Measurements from ENCODE around the gene MIEF1.

MIEF1 gene

DNA sequence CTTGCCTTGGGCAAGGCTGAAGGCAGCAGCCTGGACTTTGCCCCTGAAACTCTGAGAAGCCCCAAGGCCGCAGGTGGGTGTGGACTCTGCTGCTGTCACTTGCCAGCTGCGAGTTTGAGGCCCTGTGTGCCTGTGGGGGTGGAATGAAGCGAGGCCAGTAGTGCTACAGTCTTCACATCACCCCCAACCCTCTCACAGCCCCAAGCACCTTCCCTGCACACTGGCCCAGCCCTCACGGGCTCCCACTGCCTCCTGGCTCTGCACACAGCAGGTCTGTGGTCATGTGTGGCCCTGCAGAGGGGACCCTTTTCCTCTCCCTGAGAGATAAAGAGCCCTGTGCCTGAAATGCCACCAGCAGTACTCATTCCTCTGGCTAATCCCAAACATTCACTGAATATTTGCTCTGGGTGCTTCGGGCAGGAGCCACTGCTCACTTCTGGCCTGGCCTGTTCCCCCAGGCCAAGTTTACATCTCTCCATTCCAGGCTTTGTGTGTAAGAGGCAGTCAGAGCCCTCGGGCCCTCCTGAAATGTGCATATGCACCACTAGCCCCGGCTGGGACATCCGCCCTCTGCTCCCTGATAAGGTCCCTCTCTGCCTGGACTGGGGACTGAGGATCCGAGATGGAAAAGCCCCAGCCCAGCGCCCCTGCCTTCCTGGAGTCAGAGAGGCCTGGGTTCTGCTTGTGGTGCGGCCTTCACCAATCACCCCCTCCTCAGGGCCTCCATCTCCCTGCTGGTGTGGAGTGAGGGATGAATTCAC, 27.6 kb upstream of the MIEF1 start:
- H3K36me3 ChIP-seq (ENCODE audit: control insufficient read depth, insufficient read depth, low read length), result no peaks in the 10 kb centered on the region
- H3K27ac ChIP-seq (ENCODE audit: low read depth, low read length), result no peak overlapping the region
- no peak overlapping the region for H3K4me3 ChIP-seq (ENCODE audit: low read length)
- H3K9ac ChIP-seq (ENCODE audit: low read length), result no peak overlapping the region
- no peaks in the 10 kb centered on the region for H3K27me3 ChIP-seq (ENCODE audit: control insufficient read depth, insufficient read depth, low read length)
- H3K4me1 ChIP-seq (ENCODE audit: control insufficient read depth, insufficient read depth, low read length), result no peaks in the 10 kb centered on the region

DNA sequence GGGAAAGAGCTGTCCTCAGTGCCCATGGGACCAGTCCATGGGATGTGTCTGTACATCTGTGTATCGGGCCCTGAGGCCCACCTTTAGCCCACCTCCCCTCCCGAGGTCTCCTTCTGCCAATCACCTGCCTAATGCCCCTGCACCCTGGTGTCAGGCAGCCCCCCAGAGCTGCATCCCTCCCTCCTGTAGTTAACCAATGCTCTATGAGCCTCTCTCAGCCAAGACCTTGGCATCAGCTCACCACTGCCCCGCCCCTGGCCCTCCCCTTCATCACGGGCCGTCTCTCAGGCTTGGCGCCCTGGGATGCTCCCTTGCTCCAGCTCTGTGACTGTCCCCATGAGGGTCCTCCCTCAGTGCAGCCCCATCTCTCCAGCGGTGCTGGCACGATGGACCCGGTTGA, 26.8 kb upstream of the MIEF1 start:
- H3K4me1 ChIP-seq (ENCODE audit: control insufficient read depth, insufficient read depth, low read length), result no peaks in the 10 kb centered on the region

DNA sequence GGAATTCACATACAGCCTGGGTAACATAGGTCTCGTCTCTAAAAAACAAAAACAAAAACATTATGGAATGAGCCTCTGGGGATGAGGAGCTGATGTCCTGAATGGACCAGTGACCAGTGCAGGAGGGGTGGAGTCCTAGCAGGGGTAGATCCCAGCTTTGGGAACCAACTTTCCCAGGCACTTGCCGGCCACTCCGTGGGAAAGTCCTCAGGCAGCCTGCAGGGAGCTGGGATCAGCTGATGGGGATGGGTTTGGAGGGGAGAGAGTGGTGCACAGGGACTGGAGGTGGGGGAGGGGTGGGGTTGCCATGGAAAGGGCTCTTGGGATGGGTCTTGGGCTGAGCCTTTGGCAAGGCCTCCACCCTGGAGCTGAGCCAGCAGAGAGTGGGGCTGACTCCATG, 26.2 kb upstream of the MIEF1 start:
- no peaks in the 10 kb centered on the region for H3K4me1 ChIP-seq (ENCODE audit: control insufficient read depth, insufficient read depth, low read length)
- no peak overlapping the region for H3K9ac ChIP-seq (ENCODE audit: low read length)
- H3K27ac ChIP-seq (ENCODE audit: low read depth, low read length), result no peak overlapping the region

More for the DNA sequence above, 26.8 kb upstream of the MIEF1 start:
- Histone ChIP-seq H3K27me3 (ENCODE audit: control insufficient read depth, insufficient read depth, low read length) (no peaks in the 10 kb centered on the region), H3K36me3 (ENCODE audit: control insufficient read depth, insufficient read depth, low read length) (no peaks in the 10 kb centered on the region), H3K9ac (ENCODE audit: low read length) (no peak overlapping the region), H3K4me3 (ENCODE audit: low read length) (no peak overlapping the region), H3K27ac (ENCODE audit: low read depth, low read length) (no peak overlapping the region)

DNA sequence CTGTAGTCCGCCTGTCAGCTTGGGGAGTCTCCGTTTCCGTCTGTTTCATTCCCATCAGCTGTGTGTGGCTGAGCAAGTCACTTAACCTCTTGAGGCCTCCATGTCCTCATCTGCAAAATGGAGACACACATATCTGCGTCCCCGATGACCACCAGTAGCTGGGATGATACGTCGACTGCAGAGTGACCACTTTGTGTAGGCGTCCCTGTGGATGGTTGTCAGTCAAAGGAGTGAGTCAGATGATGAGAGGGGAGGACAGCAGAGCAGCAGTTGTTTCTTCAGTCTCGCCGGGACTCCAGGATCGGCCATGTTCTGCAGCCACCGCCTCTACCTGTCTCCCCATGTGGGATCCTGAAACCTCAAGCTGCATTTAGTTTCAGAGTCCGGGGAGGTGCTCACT, 25.4 kb upstream of the MIEF1 start:
- no peaks in the 10 kb centered on the region for H3K4me1 ChIP-seq (ENCODE audit: control insufficient read depth, insufficient read depth, low read length)
- no peaks in the 10 kb centered on the region for H3K36me3 ChIP-seq (ENCODE audit: control insufficient read depth, insufficient read depth, low read length)
- H3K9ac ChIP-seq (ENCODE audit: low read length), result no peak overlapping the region
- no peak overlapping the region for H3K27ac ChIP-seq (ENCODE audit: low read depth, low read length)
- no peaks in the 10 kb centered on the region for H3K27me3 ChIP-seq (ENCODE audit: control insufficient read depth, insufficient read depth, low read length)
- no peak overlapping the region for H3K4me3 ChIP-seq (ENCODE audit: low read length)

More for the DNA sequence above, 26.2 kb upstream of the MIEF1 start:
- H3K36me3 ChIP-seq (ENCODE audit: control insufficient read depth, insufficient read depth, low read length), result no peaks in the 10 kb centered on the region
- no peak overlapping the region for H3K4me3 ChIP-seq (ENCODE audit: low read length)
- H3K27me3 ChIP-seq (ENCODE audit: control insufficient read depth, insufficient read depth, low read length), result no peaks in the 10 kb centered on the region

DNA sequence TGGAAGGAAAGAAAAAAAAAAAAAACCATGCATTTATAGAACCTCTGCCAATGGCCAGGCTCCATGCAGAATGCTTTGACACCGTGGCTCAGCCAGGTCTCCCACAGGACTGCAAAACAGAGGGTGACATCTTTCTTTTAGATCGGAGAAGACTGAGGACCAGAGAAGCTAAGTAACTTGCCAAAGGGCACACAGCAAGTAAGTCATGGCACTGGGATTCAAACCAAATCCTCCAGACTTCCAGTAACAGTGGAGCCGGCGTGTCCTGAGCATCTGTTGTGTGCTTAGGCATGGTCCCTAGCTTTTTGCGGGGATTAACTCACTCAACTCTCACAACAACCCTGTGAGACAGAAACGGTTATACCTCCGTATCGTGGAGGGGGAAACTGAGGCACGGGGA, 24.5 kb upstream of the MIEF1 start:
- H3K27ac ChIP-seq (ENCODE audit: low read depth, low read length), result no peak overlapping the region
- H3K27me3 ChIP-seq (ENCODE audit: control insufficient read depth, insufficient read depth, low read length), result no peaks in the 10 kb centered on the region
- H3K4me1 ChIP-seq (ENCODE audit: control insufficient read depth, insufficient read depth, low read length), result no peaks in the 10 kb centered on the region
- no peaks in the 10 kb centered on the region for H3K36me3 ChIP-seq (ENCODE audit: control insufficient read depth, insufficient read depth, low read length)
- no peak overlapping the region for H3K4me3 ChIP-seq (ENCODE audit: low read length)
- H3K9ac ChIP-seq (ENCODE audit: low read length), result no peak overlapping the region

DNA sequence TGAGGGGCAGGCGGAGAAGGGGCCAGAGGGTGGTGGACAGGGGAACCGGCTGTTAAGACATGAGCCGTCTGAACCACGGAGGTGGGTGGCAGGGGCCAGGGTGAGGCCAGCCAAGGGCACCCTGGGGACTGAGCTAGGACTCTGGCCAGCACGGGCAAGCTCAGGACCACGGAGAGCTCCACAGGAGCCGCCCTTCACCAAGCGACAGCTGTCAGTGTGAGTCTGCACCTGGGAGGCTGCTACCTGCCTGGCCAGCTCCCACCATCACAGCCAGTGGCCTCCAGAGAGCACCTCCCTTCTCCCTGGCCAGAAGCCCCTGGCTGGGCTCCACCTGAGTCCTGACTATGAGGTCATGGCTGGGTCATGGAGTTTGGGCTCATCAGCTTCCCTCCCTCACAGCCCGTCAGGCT, 23.6 kb upstream of the MIEF1 start:
- Histone ChIP-seq H3K9ac (ENCODE audit: low read length) (no peak overlapping the region), H3K4me3 (ENCODE audit: low read length) (no peak overlapping the region), H3K36me3 (ENCODE audit: control insufficient read depth, insufficient read depth, low read length) (no peaks in the 10 kb centered on the region), H3K4me1 (ENCODE audit: control insufficient read depth, insufficient read depth, low read length) (no peaks in the 10 kb centered on the region), H3K27ac (ENCODE audit: low read depth, low read length) (no peak overlapping the region), H3K27me3 (ENCODE audit: control insufficient read depth, insufficient read depth, low read length) (no peaks in the 10 kb centered on the region)

DNA sequence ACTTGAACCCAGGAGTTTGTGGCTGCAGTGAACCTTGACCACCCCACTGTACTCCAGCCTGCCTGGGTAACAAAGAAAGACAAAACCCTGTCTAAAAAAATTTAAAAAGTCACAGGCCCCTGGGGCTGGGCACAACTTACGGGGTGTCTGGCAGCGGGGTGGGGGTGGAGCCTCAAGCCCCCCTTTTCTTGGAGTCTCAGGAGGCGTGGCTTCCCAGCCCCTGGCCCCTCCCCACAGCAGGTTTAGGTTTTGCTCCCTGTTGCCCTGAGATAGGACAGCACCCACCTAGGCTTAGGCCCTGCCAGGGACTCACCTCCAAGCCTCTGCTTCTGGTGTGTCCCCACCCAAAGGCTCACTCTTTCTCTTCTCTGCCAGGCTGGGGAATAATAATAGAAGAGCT, 22.8 kb upstream of the MIEF1 start:
- Histone ChIP-seq H3K4me1 (ENCODE audit: control insufficient read depth, insufficient read depth, low read length) (no peaks in the 10 kb centered on the region), H3K27me3 (ENCODE audit: control insufficient read depth, insufficient read depth, low read length) (no peaks in the 10 kb centered on the region), H3K4me3 (ENCODE audit: low read length) (no peak overlapping the region), H3K9ac (ENCODE audit: low read length) (no peak overlapping the region), H3K36me3 (ENCODE audit: control insufficient read depth, insufficient read depth, low read length) (no peaks in the 10 kb centered on the region), H3K27ac (ENCODE audit: low read depth, low read length) (no peak overlapping the region)

DNA sequence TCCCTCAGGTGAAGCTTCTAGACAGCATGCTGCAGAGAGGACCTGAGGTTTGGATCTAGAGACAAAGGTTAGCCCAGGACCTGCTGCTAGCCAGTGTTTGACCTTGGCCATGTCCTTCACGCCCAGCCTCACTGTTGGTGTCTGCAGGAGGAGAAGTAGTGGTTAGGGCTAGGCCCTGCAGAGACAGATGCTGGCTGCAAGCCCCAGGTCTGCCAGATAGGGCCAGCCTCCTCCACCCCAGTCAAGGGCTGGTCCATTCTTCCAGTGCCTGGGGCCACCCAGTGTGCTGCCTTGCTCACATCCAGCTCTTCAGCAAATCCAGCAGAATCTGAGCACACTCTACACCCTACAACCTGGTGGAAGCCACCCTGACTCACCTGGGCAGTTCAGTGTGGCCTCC, 21.5 kb upstream of the MIEF1 start:
- H3K27me3 ChIP-seq (ENCODE audit: control insufficient read depth, insufficient read depth, low read length), result no peaks in the 10 kb centered on the region
- no peak overlapping the region for H3K9ac ChIP-seq (ENCODE audit: low read length)
- no peaks in the 10 kb centered on the region for H3K36me3 ChIP-seq (ENCODE audit: control insufficient read depth, insufficient read depth, low read length)
- H3K4me1 ChIP-seq (ENCODE audit: control insufficient read depth, insufficient read depth, low read length), result no peaks in the 10 kb centered on the region
- no peak overlapping the region for H3K27ac ChIP-seq (ENCODE audit: low read depth, low read length)
- no peak overlapping the region for H3K4me3 ChIP-seq (ENCODE audit: low read length)

DNA sequence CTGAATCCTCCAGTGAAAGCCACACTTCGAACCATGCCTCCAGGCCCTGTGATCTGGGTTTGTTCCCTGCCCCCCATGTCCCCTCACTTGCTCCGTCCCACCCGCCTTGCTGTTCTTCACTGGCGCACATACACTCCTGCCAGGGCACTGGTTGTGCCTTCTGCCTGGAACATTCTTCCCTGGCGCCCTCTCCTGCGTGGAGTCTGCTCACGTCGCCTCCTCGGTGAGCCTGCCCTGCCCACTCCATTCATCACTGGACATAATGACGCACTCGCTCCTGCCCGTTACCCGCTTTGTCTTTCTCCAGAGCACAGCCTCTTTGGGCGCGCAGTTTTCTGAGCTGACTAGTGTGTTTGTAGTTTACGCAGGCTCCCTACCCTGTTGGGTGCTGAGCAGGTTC, 21.0 kb upstream of the MIEF1 start:
- Histone ChIP-seq H3K27me3 (ENCODE audit: control insufficient read depth, insufficient read depth, low read length) (no peaks in the 10 kb centered on the region), H3K9ac (ENCODE audit: low read length) (no peak overlapping the region), H3K36me3 (ENCODE audit: control insufficient read depth, insufficient read depth, low read length) (no peaks in the 10 kb centered on the region), H3K4me3 (ENCODE audit: low read length) (no peak overlapping the region), H3K27ac (ENCODE audit: low read depth, low read length) (no peak overlapping the region), H3K4me1 (ENCODE audit: control insufficient read depth, insufficient read depth, low read length) (no peaks in the 10 kb centered on the region)

DNA sequence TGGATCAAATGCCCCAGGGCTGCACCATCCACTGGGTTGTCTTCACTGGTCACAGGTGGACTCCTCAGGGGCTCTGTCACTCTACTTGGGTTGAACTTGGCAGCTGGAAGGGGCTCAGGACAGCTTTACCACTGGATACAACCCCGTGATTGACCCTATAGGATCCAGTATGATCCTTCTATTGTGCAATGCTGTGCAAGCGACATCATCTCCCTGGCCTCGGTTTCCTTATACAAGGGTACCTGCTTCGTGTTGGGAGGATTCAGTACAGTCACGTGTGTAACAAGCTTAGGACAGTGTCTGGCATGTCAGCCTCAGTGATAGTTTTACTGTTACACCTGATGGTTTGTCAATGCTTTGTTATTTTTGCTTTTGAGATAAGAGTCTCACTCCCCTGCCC, 20.5 kb upstream of the MIEF1 start:
- no peaks in the 10 kb centered on the region for H3K4me1 ChIP-seq (ENCODE audit: control insufficient read depth, insufficient read depth, low read length)
- no peaks in the 10 kb centered on the region for H3K36me3 ChIP-seq (ENCODE audit: control insufficient read depth, insufficient read depth, low read length)
- H3K4me3 ChIP-seq (ENCODE audit: low read length), result no peak overlapping the region
- no peaks in the 10 kb centered on the region for H3K27me3 ChIP-seq (ENCODE audit: control insufficient read depth, insufficient read depth, low read length)
- H3K27ac ChIP-seq (ENCODE audit: low read depth, low read length), result no peak overlapping the region
- H3K9ac ChIP-seq (ENCODE audit: low read length), result no peak overlapping the region

DNA sequence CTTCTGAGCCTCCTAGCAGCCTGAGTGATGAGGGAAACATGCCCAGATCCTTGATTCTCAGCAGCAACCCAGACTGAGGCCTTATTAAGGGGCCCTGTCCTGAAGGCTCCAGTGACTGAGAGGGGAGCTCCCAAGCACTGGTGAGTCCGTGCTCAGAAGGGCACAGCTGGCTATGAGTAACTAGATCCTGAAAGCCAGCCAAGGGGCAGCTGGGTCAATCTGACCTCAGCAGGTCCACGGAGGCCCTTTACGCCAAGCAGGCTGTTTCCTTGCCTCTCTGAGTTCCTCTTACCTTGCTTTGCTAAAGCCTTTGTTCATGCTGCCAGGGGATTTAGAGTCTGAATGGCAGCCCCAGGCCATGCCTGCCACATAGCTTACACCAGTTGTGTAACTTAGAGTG, 19.3 kb upstream of the MIEF1 start:
- no peak overlapping the region for H3K27ac ChIP-seq (ENCODE audit: low read depth, low read length)
- no peak overlapping the region for H3K4me3 ChIP-seq (ENCODE audit: low read length)
- H3K4me1 ChIP-seq (ENCODE audit: control insufficient read depth, insufficient read depth, low read length), result no peaks in the 10 kb centered on the region
- no peaks in the 10 kb centered on the region for H3K27me3 ChIP-seq (ENCODE audit: control insufficient read depth, insufficient read depth, low read length)
- H3K9ac ChIP-seq (ENCODE audit: low read length), result no peak overlapping the region
- H3K36me3 ChIP-seq (ENCODE audit: control insufficient read depth, insufficient read depth, low read length), result no peaks in the 10 kb centered on the region

DNA sequence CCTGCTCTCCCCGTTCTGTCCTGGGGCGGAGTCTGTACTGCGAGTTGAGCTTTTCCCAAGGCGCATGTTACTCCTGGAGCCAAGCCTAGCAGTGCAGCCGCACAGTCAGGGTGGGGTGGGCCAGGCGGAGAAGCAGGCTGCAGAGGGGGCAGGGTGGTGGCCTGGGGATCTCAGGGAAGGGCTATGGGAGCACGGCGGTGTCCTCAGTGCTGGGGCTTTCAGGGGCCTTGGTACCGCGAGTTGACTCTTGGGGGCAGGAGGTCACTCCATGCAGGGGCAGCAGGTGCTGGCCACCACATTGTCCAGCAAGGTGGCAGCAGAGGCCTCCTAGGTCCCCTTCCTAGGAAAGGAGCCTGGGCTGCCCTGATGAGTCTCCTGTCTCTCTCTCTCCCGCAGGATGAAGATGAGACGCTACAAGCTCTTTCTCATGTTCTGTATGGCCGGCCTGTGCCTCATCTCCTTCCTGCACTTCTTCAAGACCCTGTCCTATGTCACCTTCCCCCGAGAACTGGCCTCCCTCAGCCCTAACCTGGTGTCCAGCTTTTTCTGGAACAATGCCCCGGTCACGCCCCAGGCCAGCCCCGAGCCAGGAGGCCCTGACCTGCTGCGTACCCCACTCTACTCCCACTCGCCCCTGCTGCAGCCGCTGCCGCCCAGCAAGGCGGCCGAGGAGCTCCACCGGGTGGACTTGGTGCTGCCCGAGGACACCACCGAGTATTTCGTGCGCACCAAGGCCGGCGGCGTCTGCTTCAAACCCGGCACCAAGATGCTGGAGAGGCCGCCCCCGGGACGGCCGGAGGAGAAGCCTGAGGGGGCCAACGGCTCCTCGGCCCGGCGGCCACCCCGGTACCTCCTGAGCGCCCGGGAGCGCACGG, 14.9 kb upstream of the MIEF1 start:
- no peak overlapping the region for H3K27ac ChIP-seq (ENCODE audit: low read depth, low read length)
- no peaks in the 10 kb centered on the region for H3K4me1 ChIP-seq (ENCODE audit: control insufficient read depth, insufficient read depth, low read length)

More for the DNA sequence above, 14.9 kb upstream of the MIEF1 start:
- no peaks in the 10 kb centered on the region for H3K36me3 ChIP-seq (ENCODE audit: control insufficient read depth, insufficient read depth, low read length)
- H3K9ac ChIP-seq (ENCODE audit: low read length), result no peak overlapping the region
- H3K27me3 ChIP-seq (ENCODE audit: control insufficient read depth, insufficient read depth, low read length), result no peaks in the 10 kb centered on the region
- no peak overlapping the region for H3K4me3 ChIP-seq (ENCODE audit: low read length)
